Hepatic stellate cell (primary cell): ENCODE results near the gene CROCC.
"Not testable (repeated sequence)": the region's sequence is repeated elsewhere in the genome, so short reads cannot be mapped to it uniquely, and the experiment has no call there.

ENCODE experiments used
- DNase-seq: peaks from one replicate; pipeline ENCODE4 v3.0.0; 2011; ENCODE audit warnings: low spot score

Gene CROCC

DNA sequence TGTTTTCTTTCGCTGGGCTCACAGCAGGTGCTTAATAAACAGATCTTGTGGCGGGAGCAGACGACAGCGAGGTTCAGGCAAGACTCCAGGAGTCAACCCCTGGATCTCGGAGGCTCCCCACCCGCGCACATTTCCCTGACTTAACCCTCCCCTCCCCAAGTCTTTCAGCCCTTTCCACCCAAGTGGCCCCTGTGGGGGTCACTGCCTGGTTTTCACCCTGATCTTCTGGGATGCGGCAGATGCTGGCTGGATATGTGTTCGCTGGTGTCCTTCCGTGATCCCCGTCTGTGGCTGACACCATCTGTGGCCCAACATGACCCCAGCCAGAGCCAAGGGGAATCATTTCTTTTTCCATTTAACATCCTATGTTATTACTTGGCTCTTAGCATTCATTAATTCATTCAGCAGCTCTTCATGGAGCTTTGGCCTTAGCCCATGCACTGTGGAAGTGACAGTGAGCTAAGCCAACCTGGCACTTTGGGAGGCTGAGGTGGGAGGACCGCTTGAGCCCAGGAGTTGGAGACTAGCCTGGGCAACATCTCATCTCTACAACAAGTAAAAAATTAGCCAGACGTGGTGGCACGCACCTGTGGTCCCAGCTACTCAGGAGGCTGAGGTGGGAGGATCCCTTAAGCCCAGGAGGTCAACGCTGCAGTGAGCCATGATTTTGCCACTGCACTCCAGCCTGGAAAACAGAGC lies 6.7 kb upstream of the CROCC start:
- not testable (repeated sequence) for DNase-seq

DNA sequence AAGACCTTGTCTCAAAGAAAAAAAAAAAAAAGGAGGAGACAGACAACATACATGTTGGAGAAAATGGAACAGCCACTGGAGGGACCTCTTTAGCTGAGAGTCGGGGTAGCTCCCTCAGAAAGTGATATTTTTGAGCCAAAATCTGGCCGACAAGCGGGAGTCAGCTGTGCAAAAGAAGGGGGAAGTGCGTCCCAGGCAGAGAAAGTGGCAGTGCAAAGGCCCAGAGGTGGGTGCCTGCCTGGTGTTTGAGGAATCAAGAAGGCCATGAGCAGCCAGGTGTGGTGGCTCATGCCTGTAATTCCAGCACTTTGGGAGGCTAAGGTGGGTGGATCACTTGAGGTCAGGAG lies 6.1 kb upstream of the CROCC start:
- DNase-seq, result no peak

DNA sequence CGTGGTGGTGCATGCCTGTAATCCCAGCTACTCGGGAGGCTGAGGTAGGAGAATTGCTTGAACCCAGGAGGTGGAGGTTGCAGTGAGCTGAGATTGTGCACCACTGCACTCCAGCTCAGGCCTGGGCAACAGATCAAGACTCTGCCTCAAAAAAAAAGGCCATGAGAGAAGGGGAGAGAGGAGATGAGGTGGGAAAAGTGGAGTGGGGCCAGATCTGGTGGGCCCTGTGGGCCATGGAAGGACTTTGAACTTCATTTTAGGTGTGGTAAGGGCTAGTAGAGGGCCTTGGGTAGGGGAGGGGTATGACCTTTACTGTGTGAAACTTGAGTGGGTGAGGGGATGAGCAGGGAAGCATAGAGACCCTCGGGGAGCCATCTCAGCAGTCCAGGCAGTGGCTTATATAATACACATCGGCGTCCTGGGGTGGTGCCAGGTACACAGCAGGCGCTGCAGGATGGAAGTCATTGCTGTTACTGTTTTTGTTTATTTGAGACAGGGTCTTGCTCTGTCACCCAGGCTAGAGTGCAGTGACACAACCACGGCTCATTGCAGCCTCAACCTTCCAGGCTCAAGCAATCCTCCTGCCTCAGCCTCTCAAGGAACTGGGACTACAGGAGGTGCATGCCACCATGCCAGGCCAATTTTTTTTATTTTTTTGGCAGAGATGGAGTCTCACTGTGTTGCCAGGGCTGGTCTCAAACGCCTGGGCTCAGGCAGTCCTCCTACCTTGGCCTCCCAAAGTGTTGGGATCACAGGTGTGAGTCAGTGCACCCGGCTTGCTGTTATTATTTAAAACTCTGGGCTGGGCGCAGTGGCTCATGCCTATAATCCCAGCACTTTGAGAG lies 5.5 kb upstream of the CROCC start:
- not testable (repeated sequence) for DNase-seq

- no peak for DNase-seq
These were observed 3.4 kb upstream of the CROCC start for GRCh38 chr1:16918371-16918770.

DNA sequence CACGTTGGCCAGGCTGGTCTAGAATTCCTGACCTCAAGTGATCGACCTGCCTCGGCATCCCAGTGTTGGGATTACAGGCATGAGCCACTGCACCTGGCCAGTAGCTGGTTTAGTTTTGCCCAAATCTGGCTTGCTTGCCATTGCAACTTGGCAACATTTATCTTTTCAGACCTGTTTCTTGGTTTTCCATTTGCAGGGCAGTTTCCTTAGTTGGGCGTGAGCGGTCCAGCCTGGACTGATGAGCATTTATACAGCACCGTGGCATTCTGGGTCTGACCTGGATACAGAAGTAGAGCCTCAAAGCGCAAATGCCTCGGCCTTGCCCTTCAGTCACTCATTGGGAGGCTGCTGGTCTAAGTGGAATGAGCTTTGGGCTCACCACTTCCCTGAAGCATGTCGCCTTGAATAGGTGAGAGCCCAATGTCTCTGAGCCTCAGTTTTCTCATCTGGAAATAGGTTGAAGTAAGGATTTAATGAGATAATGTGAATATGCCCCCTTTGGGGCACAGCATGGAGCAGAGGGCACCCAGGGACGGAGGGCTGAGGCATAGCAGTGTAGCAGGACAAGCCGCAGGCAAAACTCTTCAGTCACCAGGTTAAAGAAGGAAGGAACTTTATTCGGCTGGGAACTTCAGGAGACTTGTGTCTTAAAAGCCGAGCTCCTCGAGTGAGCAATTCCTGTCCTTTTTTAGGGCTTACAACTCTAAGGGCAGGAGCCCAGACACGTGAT lies 2.6 kb upstream of the CROCC start:
- DNase-seq, result not testable (repeated sequence)

- no peak for DNase-seq
These were observed 780 bp upstream of the CROCC start for GRCh38 chr1:16920951-16921350.

- DNase-seq, result no peak
These were observed 735 bp downstream of the CROCC start for GRCh38 chr1:16922466-16922865.

DNA sequence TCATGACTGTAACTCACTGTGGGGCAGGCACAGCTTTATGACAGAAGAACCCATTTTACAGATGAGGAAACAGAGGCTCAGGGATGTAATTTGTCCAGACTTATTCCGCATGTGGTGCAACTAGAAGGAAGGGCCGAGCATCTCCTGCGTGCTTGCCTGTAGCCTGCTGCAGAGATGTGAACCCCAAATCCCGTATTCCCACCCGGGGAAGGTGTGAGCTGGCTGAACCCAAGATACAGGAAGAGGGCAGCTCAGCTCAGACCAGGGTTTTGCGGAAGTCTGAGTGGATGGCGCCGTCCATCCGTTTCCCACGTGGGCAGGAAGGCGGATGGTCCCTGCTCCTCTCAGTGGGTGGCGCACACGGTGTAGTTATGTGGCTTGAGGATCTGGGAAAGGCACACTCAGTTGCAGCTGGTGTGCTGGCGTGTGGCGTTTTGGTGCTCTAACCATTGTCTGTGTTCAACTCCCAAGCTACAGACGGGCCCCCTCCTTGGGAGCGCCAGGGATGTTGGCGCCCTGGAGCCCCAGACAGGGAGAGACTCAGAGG lies 1.2 kb downstream of the CROCC start:
- DNase-seq, result no peak

DNA sequence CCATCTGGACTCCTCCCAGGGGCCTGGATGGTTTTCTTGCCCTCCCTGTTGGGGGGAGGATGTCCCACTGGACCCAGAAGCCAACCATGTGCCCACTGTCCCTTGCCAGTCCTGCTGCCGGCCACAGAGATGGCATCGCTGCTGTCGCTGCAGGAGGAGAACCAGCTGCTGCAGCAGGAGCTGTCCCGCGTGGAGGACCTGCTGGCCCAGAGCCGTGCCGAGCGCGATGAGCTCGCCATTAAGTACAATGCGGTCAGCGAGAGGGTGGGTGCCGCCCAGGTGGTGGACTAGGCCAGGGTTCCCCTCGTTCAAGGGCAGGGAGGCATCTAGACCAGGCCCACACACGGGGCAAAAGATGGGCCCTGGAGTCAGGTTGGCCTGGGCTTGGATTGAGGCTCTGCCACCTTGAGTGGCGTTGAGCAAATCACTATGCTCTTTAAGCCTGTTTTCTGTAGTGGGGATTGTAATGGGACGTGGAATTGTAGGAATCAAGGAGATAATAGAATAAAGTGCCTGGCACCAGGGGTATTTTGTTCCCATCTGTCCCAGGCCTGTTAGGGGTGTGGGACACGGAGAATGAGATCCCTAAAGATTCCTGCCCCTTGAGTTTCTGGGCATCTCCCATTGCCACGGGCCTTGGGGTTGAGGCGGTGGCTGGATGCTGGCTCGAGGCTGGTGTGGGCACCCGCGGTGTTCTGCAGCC lies 2.6 kb downstream of the CROCC start:
- DNase-seq, result no peak

GRCh38 chr1:16924919-16925477 lies 3.3 kb downstream of the CROCC start:
- no peak for DNase-seq

GRCh38 chr1:16925635-16926490 lies 4.1 kb downstream of the CROCC start:
- DNase-seq, result no peak

DNA sequence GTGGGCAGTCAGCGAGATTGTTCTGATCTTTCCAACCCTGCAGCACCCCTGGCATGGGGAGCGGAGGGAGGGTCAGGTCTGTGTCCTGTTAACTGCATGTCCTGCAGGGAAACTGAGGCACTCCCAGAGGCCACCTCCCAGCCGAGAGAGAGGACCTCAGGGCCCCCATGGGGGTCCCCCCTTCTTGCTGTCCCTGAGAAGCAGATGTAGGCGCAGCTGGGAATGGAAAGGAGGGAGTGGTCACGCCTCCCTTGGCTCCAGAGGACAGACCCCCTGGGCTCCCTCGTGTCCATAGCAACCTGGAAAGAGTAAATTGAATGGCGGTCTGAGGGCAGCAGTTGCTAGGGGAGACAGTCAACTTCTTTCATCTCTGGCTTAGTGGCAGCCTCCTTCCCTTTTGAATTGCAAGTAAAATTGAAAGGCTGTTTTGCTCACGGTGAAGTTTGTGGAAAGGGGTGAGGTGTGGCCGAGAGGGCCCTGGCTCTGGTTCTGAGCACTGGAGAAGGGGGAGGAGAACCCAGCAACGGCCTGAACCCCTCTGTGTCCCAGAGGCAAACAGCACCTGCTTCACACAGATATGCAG lies 4.9 kb downstream of the CROCC start:
- no peak for DNase-seq

DNA sequence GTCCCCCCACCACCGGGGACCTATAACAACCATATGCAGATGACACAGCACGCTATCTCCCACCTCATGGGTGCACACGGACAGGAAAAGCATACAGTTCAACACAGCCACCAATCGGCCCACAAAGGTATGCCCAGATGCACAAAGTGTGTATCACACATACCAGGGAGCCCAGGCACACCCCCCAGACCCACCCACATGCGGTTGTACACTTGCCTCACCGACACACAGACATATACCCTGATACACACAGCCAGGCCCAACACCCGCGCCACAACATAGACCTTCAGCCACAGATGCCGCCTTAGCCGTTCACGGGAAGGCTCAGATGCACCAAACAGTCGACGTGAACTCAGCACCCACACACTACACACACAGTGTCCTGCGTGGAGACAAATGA lies 5.5 kb downstream of the CROCC start:
- no peak for DNase-seq

GRCh38 chr1:16927711-16928485 lies 6.2 kb downstream of the CROCC start:
- no peak for DNase-seq

DNA sequence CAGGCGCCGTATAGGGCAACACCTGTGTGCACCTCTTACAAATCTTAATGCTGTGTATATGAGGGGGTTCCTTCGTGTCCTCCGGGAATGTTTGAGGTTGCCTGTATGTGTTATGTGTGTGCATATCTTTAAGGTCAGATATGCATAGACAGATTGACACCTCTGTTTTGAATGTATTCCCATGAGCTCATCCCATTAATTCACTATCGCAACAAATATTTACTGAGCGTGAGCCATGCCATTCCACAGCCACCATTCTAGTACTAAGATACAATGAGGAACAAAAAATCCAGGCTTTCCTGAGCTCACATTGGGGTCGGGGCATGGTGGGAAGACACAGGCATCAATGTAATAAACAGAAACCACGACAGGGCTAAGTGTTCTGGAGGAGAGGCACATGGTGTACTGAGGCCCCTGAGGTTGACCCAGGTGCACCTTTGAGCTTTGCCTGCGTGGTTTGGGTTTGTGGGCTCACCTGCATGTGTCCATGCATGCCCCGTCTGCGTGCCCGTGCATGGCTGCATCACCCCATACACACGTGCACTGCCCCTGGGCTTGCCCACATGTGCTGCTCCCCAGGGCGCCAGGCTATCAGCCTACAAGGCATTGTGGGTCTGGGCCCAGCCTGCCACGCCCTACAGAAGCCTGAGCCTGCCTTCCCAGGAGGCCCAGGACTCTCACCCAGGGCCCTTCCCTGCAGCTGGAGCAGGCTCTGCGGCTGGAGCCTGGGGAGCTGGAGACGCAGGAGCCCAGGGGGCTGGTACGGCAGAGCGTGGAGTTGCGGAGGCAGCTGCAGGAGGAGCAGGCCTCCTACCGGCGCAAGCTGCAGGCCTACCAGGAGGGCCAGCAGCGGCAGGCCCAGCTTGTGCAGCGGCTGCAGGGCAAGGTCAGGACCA lies 7.7 kb downstream of the CROCC start:
- not testable (repeated sequence) for DNase-seq

- DNase-seq, result not testable (repeated sequence)
These were observed 9.6 kb downstream of the CROCC start for GRCh38 chr1:16931206-16931934.

- DNase-seq, result not testable (repeated sequence)
These were observed 12.2 kb downstream of the CROCC start for GRCh38 chr1:16933945-16934344.

DNA sequence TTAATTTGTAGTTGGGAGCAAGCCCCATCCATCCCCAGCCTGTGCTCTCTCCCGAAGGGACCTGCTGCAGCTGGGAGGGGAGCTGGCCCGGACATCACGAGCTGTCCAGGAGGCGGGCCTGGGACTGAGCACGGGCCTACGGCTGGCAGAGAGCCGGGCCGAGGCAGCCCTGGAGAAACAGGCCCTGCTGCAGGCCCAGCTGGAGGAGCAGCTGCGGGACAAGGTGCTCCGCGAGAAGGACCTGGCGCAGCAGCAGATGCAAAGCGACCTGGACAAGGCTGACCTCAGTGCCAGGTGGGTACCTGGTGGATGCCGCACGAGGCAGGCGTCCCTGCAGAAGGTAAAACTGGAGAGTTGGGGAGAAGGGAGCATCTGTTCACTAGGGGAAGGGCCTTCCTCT lies 14.8 kb downstream of the CROCC start:
- DNase-seq, result not testable (repeated sequence)
